ENCODE measurements around the gene NALF2.

GRCh38 chrX:69522052-69522451, 17.9 kb downstream of the NALF2 start:
- TF ChIP-seq, protein P1, sequence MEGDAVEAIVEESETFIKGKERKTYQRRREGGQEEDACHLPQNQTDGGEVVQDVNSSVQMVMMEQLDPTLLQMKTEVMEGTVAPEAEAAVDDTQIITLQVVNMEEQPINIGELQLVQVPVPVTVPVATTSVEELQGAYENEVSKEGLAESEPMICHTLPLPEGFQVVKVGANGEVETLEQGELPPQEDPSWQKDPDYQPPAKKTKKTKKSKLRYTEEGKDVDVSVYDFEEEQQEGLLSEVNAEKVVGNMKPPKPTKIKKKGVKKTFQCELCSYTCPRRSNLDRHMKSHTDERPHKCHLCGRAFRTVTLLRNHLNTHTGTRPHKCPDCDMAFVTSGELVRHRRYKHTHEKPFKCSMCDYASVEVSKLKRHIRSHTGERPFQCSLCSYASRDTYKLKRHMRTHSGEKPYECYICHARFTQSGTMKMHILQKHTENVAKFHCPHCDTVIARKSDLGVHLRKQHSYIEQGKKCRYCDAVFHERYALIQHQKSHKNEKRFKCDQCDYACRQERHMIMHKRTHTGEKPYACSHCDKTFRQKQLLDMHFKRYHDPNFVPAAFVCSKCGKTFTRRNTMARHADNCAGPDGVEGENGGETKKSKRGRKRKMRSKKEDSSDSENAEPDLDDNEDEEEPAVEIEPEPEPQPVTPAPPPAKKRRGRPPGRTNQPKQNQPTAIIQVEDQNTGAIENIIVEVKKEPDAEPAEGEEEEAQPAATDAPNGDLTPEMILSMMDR (IDR thresholded peaks at IDR 0.05), result no peak
- TF ChIP-seq POLR2A (IDR thresholded peaks at IDR 0.05; ENCODE audit: low read depth), result no peak
- no peak for TF ChIP-seq POLR2AphosphoS5 (IDR thresholded peaks at IDR 0.05)

All from esophagus muscularis mucosa (tissue), 3 donors.